Activated B cell treated with CpG ODN at 0.5 μM for 24 hours (primary cell): Measurements from ENCODE around the gene P2RY1. TPM values are rescaled to one million over a fixed set of nuclear protein-coding genes. Genes with fewer than 3 reads are reported as not detected.

Experiments used
- ATAC-seq: fragments of 200-7000 bp; cut with Tn5 transposase; one replicate; pipeline ENCODE4 v1.10.0; 2021; ENCODE audit warnings: low read depth, mild to moderate bottlenecking, moderate library complexity
- CTCF ChIA-PET: fragments of 350-600 bp; sonication (Branson Sonifier 250); formaldehyde crosslinking; loops from one replicate; lab custom pipeline; 2021; ENCODE audit warnings: antibody characterized with exemption; lab: Charles Lee
- POLR2A ChIA-PET: fragments of 350-600 bp; sonication (Branson Sonifier 250); formaldehyde crosslinking; loops from one replicate; lab custom pipeline; 2021; ENCODE audit warnings: antibody characterized with exemption; lab: Charles Lee
- DNase-seq: peaks from one replicate; pipeline ENCODE4 v3.0.0; 2022
- H3K27ac Mint-ChIP-seq: one replicate; pipeline ENCODE4 v1.8.0; 2020; ENCODE audit warnings: mixed read lengths
- H3K27me3 Mint-ChIP-seq: one replicate; pipeline ENCODE4 v1.8.0; 2021; ENCODE audit warnings: mixed read lengths
- H3K36me3 Mint-ChIP-seq: one replicate; pipeline ENCODE4 v1.8.0; 2021; ENCODE audit warnings: low read depth, mixed read lengths
- H3K4me1 Mint-ChIP-seq: one replicate; pipeline ENCODE4 v1.8.0; 2021; ENCODE audit warnings: mixed read lengths
- H3K4me3 Mint-ChIP-seq: one replicate; pipeline ENCODE4 v1.8.0; 2020; ENCODE audit warnings: mild to moderate bottlenecking, mixed read lengths
- H3K9me3 Mint-ChIP-seq: one replicate; pipeline ENCODE4 v1.8.0; 2020; ENCODE audit warnings: mixed read lengths
- CTCF ChIP-seq: fragments of 200-600 bp; IDR thresholded peaks from one replicate; pipeline ENCODE4 v1.8.0; 2022; ENCODE audit warnings: antibody characterized with exemption, mild to moderate bottlenecking
- intact Hi-C: fragments of 100-400 bp; cut with micrococcal nuclease; formaldehyde crosslinking; loops from one replicate; pipeline ENCODE4 v1.15.1; 2024
- total RNA-seq: library from RNA; stranded (reverse); gene quantifications from 2 replicates; pipeline ENCODE4 v1.2.3, GENCODE V29; 2022

Gene P2RY1
- total RNA-seq, 1 donor from 2014 or later: 0.20 TPM

- intact Hi-C loops: no loop called here
- H3K27ac Mint-ChIP-seq: no peak overlapping the region
- POLR2A ChIA-PET: no interaction called here
Observed at GRCh38 chr3:152823173-152823572, 11.8 kb upstream of the P2RY1 start.

GRCh38 chr3:152823781-152824180 lies 11.2 kb upstream of the P2RY1 start:
- DNase-seq (no peak), ATAC-seq (no peak)
- intact Hi-C loops: no loop called here
- ChIA-PET CTCF (no interaction called here), POLR2A (no interaction called here)
- no peak overlapping the region for H3K27ac Mint-ChIP-seq
- no peaks in the 10 kb centered on the region for H3K36me3 Mint-ChIP-seq
- peaks cover 7% of the 10 kb centered on the region for H3K27me3 Mint-ChIP-seq
- H3K4me1 Mint-ChIP-seq: no peaks in the 10 kb centered on the region
- TF ChIP-seq CTCF: no peak
- no peak overlapping the region for H3K4me3 Mint-ChIP-seq
- H3K9me3 Mint-ChIP-seq: no peaks in the 10 kb centered on the region

More at GRCh38 chr3:152823173-152823572, 11.8 kb upstream of the P2RY1 start:
- Mint-ChIP-seq H3K36me3 (no peaks in the 10 kb centered on the region), H3K4me1 (no peaks in the 10 kb centered on the region), H3K27me3 (peaks cover 7% of the 10 kb centered on the region), H3K9me3 (no peaks in the 10 kb centered on the region), H3K4me3 (no peak overlapping the region)
- no peak for ATAC-seq
- no peak for DNase-seq
- CTCF ChIA-PET: no interaction called here
- TF ChIP-seq CTCF: no peak

- DNase-seq: no peak
- H3K27ac Mint-ChIP-seq: no peak overlapping the region
- H3K9me3 Mint-ChIP-seq: no peaks in the 10 kb centered on the region
- H3K4me3 Mint-ChIP-seq: no peak overlapping the region
- no peaks in the 10 kb centered on the region for H3K4me1 Mint-ChIP-seq
- peaks cover 5% of the 10 kb centered on the region for H3K27me3 Mint-ChIP-seq
- H3K36me3 Mint-ChIP-seq: no peaks in the 10 kb centered on the region
- ChIA-PET POLR2A (no interaction called here), CTCF (no interaction called here)
- no peak for ATAC-seq
- no peak for TF ChIP-seq CTCF
- intact Hi-C loops: no loop called here
Observed at GRCh38 chr3:152825566-152825965, 9.4 kb upstream of the P2RY1 start.

GRCh38 chr3:152826476-152826875 lies 8.5 kb upstream of the P2RY1 start:
- no peak for ATAC-seq
- H3K9me3 Mint-ChIP-seq: no peaks in the 10 kb centered on the region
- POLR2A ChIA-PET: no interaction called here
- no peak for TF ChIP-seq CTCF
- CTCF ChIA-PET: no interaction called here
- H3K4me1 Mint-ChIP-seq: no peaks in the 10 kb centered on the region
- peaks cover 8% of the 10 kb centered on the region for H3K27me3 Mint-ChIP-seq
- no peak overlapping the region for H3K27ac Mint-ChIP-seq
- DNase-seq: no peak
- intact Hi-C loops: no loop called here
- H3K4me3 Mint-ChIP-seq: no peak overlapping the region
- no peaks in the 10 kb centered on the region for H3K36me3 Mint-ChIP-seq

- H3K9me3 Mint-ChIP-seq: no peaks in the 10 kb centered on the region
- ATAC-seq (no peak), DNase-seq (no peak)
- TF ChIP-seq CTCF: no peak
- no peak overlapping the region for H3K27ac Mint-ChIP-seq
- H3K36me3 Mint-ChIP-seq: no peaks in the 10 kb centered on the region
- H3K4me1 Mint-ChIP-seq: no peaks in the 10 kb centered on the region
- CTCF ChIA-PET: no interaction called here
- intact Hi-C loops: no loop called here
- POLR2A ChIA-PET: no interaction called here
- H3K4me3 Mint-ChIP-seq: no peak overlapping the region
- peaks cover 11% of the 10 kb centered on the region for H3K27me3 Mint-ChIP-seq
Observed at GRCh38 chr3:152827313-152827712, 7.6 kb upstream of the P2RY1 start.
